Skeletal muscle tissue (tissue), 4 donors: ENCODE results near the gene ERC2. TPM values are rescaled to one million over a fixed set of nuclear protein-coding genes. Genes with fewer than 3 reads are reported as not detected.

Experiments
- H3K27ac ChIP-seq: one replicate; pipeline ENCODE4 v1.7.0; 2013; ENCODE audit warnings: mild to moderate bottlenecking, low read depth, low read length, inconsistent platforms
- H3K27me3 ChIP-seq, 3 donors: one replicate each; pipeline ENCODE4 v1.7.0; 2013; ENCODE audit warnings: low read length in 3 of 3; ENCODE audit not compliant: control insufficient read depth in 3 of 3, insufficient read depth in 3 of 3
- H3K36me3 ChIP-seq, 3 donors: one replicate each; pipeline ENCODE4 v1.7.0; 2013; ENCODE audit warnings: low read length in 3 of 3; ENCODE audit not compliant: control insufficient read depth in 3 of 3, insufficient read depth in 3 of 3
- H3K4me1 ChIP-seq, 3 donors: one replicate each; pipeline ENCODE4 v1.7.0; 2013; ENCODE audit warnings: low read length in 3 of 3, mild to moderate bottlenecking in 3 of 3; ENCODE audit not compliant: control insufficient read depth in 3 of 3, insufficient read depth in 3 of 3
- H3K4me3 ChIP-seq, 3 donors: one replicate each; pipeline ENCODE4 v1.7.0; 2013; ENCODE audit warnings: low read length in 3 of 3
- H3K9ac ChIP-seq, 3 donors: one replicate each; pipeline ENCODE4 v1.7.0; 2013; ENCODE audit warnings: low read length in 3 of 3, mild to moderate bottlenecking in 3 of 3, moderate library complexity in 2 of 3, low read depth in 1 of 3
- H3K9me3 ChIP-seq, 3 donors: one replicate each; pipeline ENCODE4 v1.7.0; 2013; ENCODE audit warnings: low read length in 3 of 3; ENCODE audit not compliant: control insufficient read depth in 3 of 3
- total RNA-seq: library from RNA; depleted of rRNA; stranded (reverse); fragments of >200 nt; gene quantifications from one replicate; pipeline ENCODE4 v1.2.3, GENCODE V29; 2014
- donor health status: Osteomylitis.

Gene ERC2
- total RNA-seq, 1 donor from 2014 or later: 1.0 TPM

DNA sequence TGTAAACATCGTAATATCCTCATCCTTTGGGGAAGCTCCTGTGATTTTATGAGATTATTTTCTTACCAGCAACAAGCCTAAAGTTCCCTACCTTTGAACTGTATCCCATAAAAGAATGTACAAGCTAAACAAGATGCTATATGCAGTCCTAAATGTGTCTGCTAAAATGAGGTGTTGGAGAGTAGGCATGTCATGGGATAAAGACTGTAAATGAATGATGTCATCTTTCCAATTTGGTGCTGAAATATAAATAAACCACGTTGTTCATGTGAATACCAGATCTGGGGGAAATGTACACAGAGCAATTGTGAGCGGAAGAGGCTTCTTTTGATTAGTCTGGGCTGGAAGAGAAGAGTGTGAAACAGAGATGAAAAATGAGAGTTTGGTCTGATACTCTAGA lies 766.3 kb downstream of the ERC2 start:
- no peak overlapping the region for H3K4me3 ChIP-seq
- no peak overlapping the region for H3K27ac ChIP-seq
- H3K4me1 ChIP-seq: no peaks in the 10 kb centered on the region
- H3K9me3 ChIP-seq: no peaks in the 10 kb centered on the region
- no peaks in the 10 kb centered on the region for H3K36me3 ChIP-seq
- no peak overlapping the region for H3K9ac ChIP-seq
- peaks cover 0 to 2% (median 0%) of the 10 kb centered on the region in 3 donors for H3K27me3 ChIP-seq

DNA sequence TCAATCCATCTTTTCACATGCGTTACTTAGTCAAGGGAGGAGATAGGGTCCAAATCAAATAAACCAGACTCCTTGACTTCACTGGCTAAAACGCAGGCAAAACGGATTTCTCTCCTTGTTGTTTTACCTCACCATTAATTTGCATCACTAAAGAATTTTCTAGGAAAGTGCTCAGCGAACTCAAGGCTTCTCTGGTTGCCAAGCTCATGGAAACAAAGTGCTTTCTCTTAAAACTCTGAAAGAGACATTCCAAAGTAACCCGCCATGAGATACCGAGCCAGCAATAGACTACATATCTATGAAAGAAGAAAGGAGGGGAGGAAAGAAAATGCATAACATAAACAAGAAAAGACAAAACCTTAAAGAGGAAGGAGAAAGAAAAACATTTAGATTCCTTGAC lies 769.4 kb downstream of the ERC2 start:
- H3K9me3 ChIP-seq: no peaks in the 10 kb centered on the region
- H3K27me3 ChIP-seq: no peaks in the 10 kb centered on the region
- H3K9ac ChIP-seq: no peak overlapping the region
- H3K27ac ChIP-seq: no peak overlapping the region
- no peaks in the 10 kb centered on the region for H3K36me3 ChIP-seq
- no peak overlapping the region for H3K4me3 ChIP-seq
- H3K4me1 ChIP-seq: no peaks in the 10 kb centered on the region

DNA sequence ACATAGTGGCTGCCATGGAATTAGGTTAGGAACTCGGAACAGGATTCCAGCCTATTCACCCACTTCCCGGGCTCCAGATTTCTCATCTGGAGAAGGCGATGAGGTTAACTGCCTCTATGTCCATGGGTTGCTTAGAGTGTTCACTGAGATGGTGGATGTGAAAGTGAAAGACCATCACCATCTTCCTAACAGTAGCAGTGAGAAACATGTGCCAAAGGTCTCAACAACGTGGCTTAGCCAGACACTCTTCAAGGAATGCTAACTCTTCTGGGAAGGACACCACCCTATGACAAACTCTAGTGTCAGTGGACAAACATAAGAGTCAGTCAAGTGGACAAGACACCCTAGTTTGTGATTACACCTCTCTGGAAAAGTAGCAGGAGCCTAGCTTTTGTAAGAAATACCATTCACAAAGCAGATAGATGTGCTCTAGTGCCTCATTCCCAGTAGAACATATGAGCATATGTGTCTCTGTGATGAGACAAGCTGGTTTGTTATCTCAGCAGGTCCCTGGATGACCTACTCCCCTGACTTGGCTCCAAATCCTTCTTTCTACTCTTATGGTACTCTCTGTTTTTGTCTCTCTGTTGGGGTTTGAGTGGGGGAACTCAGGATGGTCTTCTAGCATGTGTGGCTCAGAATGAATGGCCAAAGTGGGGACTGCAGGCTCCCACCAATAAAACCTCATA lies 770.9 kb downstream of the ERC2 start:
- no peaks in the 10 kb centered on the region for H3K4me1 ChIP-seq
- no peak overlapping the region for H3K9ac ChIP-seq
- H3K9me3 ChIP-seq: no peaks in the 10 kb centered on the region
- no peaks in the 10 kb centered on the region for H3K27me3 ChIP-seq
- H3K4me3 ChIP-seq: no peak overlapping the region
- no peak overlapping the region for H3K27ac ChIP-seq
- H3K36me3 ChIP-seq: no peaks in the 10 kb centered on the region

DNA sequence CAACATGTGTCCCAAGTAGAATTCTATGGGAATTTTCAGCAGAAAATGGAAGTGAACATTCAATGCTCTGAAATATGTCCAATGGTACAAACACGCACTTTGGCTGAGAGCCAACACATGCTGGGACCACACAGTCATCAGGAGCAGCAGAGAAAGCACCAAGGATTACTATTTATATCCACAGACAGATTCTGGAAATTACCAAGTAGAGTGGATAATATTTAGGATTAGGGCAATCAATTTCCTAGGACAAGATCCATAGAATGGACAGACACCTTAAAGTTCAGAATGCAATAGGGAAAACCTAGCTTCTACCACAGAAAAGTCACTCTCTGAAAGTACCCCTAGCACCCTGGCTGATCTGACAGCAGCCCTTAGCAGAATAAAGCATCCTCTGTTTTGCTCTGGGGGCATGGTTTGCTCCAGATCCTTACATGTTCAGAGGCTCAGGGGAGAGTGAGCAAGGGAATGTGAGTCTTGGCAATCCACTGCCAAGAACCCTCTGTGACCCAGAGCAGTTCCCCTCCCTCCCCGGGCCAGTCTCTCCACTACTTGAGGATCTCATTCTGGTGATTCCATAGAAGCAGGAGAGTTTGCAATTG lies 775.2 kb downstream of the ERC2 start:
- Histone ChIP-seq H3K9me3 (no peaks in the 10 kb centered on the region), H3K27ac (no peak overlapping the region), H3K27me3 (peaks cover 0 to 2% (median 0%) of the 10 kb centered on the region in 3 donors), H3K36me3 (no peaks in the 10 kb centered on the region), H3K9ac (no peak overlapping the region), H3K4me1 (no peaks in the 10 kb centered on the region), H3K4me3 (no peak overlapping the region)

DNA sequence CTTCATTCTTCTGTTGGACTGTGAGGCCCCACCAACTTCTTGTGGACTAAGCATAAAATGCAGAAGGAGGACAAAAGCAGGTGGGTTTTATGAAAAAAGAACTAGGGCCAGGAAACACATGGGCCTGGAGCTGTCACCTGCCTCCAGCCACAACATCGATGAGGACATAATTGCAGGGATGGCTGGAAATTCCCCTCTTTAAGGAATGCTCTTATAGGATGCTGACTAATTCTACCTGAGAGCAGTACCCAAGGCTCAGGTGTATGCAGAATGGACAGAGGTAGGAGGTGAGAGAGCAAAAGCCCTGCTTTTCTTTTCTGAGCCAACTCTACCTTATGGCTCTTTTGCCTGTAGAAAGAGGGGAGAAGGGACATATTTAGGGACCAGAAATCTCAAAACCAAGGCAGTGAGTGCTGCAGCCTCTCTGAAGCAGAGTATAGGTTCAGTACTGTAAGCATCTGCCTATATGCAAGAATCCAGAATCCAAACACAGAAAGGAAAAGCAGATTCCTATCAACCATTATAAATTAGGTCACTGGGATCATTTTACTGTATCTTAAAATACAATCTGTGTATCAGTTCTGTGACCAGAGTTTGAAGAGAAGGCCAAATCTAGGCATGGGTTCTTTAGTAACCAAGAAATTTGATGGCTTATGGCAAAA lies 775.8 kb downstream of the ERC2 start:
- Histone ChIP-seq H3K36me3 (no peaks in the 10 kb centered on the region), H3K27me3 (peaks cover 0 to 2% (median 0%) of the 10 kb centered on the region in 3 donors), H3K4me3 (no peak overlapping the region), H3K4me1 (no peaks in the 10 kb centered on the region), H3K9me3 (no peaks in the 10 kb centered on the region), H3K27ac (no peak overlapping the region), H3K9ac (no peak overlapping the region)

DNA sequence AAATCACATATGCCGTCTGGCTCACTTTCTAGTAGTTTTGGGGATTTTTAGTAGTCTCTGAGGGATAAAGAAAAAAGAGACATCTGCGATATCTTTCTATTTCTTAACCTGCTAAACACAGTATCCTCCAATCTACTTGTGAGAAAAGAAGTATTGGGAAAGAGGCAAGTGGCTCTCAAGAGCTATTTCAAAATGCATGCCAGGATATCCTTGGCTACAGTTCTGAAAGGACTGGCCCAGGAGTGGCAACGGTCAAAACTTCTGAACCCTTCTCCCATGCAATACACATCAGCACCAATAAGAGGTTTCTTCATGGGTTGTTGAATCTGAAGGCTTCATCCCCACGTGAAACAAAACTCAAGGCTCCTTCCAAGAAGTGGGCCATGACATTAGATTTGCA lies 777.1 kb downstream of the ERC2 start:
- H3K27me3 ChIP-seq: peaks cover 0 to 2% (median 0%) of the 10 kb centered on the region in 3 donors
- H3K27ac ChIP-seq: no peak overlapping the region
- H3K9me3 ChIP-seq: no peaks in the 10 kb centered on the region
- H3K36me3 ChIP-seq: no peaks in the 10 kb centered on the region
- H3K4me3 ChIP-seq: no peak overlapping the region
- H3K4me1 ChIP-seq: no peaks in the 10 kb centered on the region
- no peak overlapping the region for H3K9ac ChIP-seq

DNA sequence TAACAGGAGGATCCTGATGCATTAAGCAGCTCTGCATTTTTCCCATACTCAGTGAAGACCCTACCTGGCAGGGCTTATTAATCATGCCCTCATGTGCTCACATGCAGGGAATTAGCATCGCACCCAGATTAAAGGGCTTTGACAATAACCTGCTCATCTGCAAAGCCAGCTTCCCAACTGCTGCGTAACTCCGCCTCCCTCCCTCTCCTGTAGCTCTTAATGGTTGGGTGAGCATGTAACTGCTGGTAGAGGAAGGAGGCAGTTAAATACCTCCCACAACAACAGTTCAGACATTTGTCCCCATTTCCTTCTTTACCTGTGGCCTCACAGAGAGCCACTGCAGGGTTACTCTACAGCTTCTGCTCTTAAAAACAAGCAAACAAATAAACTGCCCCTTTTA lies 777.5 kb downstream of the ERC2 start:
- Histone ChIP-seq H3K27me3 (peaks cover 0 to 2% (median 0%) of the 10 kb centered on the region in 3 donors), H3K4me3 (no peak overlapping the region), H3K9ac (no peak overlapping the region), H3K4me1 (no peaks in the 10 kb centered on the region), H3K9me3 (no peaks in the 10 kb centered on the region), H3K36me3 (no peaks in the 10 kb centered on the region), H3K27ac (no peak overlapping the region)

DNA sequence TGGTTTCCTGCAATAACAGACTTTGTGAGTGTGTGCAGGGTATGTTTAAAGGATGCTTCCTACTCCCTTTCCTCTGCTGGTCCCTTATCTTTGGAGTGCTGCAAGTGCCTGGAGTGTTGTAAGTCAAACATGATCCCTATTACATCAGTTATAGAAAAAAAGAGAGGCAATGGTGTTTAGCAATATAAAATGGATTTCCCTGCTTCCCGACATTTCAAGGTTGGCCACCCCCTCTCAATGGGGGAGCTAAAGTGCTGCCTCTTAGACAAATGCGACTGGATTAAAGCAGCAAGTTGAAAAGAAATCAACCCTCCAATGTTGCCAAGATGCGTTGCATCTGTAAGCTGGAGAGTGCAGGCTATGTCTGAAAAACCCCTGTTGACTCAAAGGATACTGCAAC lies 778.1 kb downstream of the ERC2 start:
- H3K4me3 ChIP-seq: no peak overlapping the region
- no peak overlapping the region for H3K27ac ChIP-seq
- no peak overlapping the region for H3K9ac ChIP-seq
- no peaks in the 10 kb centered on the region for H3K4me1 ChIP-seq
- H3K27me3 ChIP-seq: peaks cover 0 to 2% (median 0%) of the 10 kb centered on the region in 3 donors
- H3K9me3 ChIP-seq: no peaks in the 10 kb centered on the region
- H3K36me3 ChIP-seq: no peaks in the 10 kb centered on the region

DNA sequence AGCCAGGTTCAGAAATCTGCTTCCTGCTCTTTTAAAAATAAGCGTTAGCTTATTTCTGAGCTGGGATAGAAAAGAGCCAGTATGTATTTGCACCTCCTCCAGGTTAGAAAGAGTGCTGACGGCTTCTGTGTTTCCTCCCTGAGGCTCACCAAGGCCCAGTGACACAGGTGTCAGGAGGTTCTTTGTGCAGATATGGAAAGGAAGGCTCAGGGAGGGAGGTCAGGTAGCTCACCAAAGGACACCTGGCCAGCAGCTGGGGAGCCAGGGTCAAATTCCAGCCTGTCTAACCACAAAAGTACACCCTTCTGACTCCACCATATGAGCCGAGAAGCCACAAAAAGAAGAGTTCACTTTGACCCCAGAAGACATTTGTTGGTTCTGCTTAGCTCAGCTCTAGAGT lies 780.1 kb downstream of the ERC2 start:
- Histone ChIP-seq H3K36me3 (no peaks in the 10 kb centered on the region), H3K27ac (no peak overlapping the region), H3K27me3 (peaks cover 0 to 2% (median 0%) of the 10 kb centered on the region in 3 donors), H3K4me3 (no peak overlapping the region), H3K9ac (no peak overlapping the region), H3K4me1 (no peaks in the 10 kb centered on the region), H3K9me3 (no peaks in the 10 kb centered on the region)

DNA sequence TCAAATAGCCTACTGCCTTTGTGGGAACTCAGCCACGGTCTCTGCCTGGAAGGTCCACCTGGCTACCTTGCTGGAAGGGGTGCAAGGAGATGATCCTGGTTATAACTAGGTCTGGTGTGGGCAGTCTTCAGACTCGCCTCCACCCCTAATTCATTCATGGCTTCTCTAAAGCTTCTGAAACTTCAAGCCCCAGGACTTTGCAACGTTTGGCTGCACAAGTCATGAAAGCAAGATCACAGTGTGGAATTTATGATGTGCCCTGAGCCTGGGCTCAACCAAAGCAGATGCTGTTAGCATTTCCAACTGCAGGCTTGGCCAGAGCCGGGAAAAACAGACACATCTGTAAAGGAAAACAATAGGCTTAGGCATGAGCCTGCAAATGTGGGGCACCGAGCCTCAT lies 780.7 kb downstream of the ERC2 start:
- H3K27ac ChIP-seq: no peak overlapping the region
- H3K36me3 ChIP-seq: no peaks in the 10 kb centered on the region
- H3K27me3 ChIP-seq: peaks cover 0 to 2% (median 0%) of the 10 kb centered on the region in 3 donors
- no peak overlapping the region for H3K9ac ChIP-seq
- H3K4me1 ChIP-seq: no peaks in the 10 kb centered on the region
- no peaks in the 10 kb centered on the region for H3K9me3 ChIP-seq
- H3K4me3 ChIP-seq: no peak overlapping the region
